Astrocyte of the cerebellum (primary cell): Measurements from ENCODE around the gene DYDC1.

Experiments used
- DNase-seq: peaks from one replicate; pipeline ENCODE4 v3.0.0-alpha.2; 2011; ENCODE audit warnings: low read depth
- H3K4me3 ChIP-seq: 2 replicates; pipeline ENCODE4 v1.5.1; 2011; ENCODE audit warnings: mild to moderate bottlenecking, low read depth, low read length, moderate library complexity
- CTCF ChIP-seq: IDR thresholded peaks from 2 replicates; pipeline ENCODE4 v1.5.1; 2012; ENCODE audit warnings: low read length, low read depth, moderate library complexity, mild to moderate bottlenecking; ENCODE audit errors: missing control alignments
- in situ Hi-C: cut with HindIII; loops from 2 replicates; pipeline ENCODE4 v1.10.0; 2017; ENCODE audit warnings: low sequenced_read_pairs

Gene DYDC1

DNA sequence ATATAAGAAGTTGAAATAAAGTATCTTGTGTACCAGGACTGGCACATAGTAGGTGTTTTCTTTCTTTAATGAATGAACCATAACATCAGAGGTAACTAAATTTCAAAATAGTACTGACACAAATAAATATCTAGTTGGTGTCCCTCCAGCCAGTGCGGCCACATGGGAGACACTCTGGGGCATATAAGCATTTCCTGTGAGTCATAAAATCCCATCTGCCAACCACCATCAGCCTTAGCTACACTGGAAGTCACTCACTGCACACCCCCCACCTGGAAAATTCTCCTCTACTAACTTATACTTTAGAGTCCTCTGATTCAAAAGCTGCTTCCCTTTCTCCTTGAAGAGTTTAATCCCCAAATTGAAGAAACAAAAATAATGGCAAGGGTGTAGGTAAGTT, 32.5 kb downstream of the DYDC1 start:
- DNase-seq, result no peak
- in situ Hi-C loops, result no loop called here
- TF ChIP-seq CTCF, result no peak
- H3K4me3 ChIP-seq, result no peak overlapping the region

DNA sequence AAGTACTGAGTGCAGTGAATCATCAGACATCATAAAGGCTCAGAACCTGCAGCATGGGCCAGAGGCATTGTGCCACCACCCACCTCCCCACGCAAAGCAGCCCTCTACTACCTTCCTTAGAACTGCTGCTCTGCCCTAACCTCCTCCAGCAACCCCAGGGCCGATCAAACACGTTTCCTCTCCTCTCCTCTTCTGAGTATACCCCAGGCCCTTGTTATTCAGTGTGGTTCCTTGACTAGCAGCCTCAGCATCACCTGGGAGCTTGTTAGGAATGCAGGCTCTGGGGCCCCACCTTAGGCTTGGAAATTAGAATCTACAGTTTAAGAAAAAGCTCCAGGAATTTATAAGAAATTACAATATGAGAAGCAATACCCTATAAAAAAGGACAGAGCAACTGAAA, 33.2 kb downstream of the DYDC1 start:
- TF ChIP-seq CTCF, result no peak
- in situ Hi-C loops, result no loop called here
- no peak for DNase-seq
- no peak overlapping the region for H3K4me3 ChIP-seq

- no peak overlapping the region for H3K4me3 ChIP-seq
- in situ Hi-C loops, result no loop called here
- DNase-seq, result no peak
- TF ChIP-seq CTCF, result no peak
Observed at GRCh38 chr10:80322711-80323110, 33.8 kb downstream of the DYDC1 start.

GRCh38 chr10:80322158-80322557, 34.4 kb downstream of the DYDC1 start:
- TF ChIP-seq CTCF, result no peak
- no peak for DNase-seq
- in situ Hi-C loops, result no loop called here
- no peak overlapping the region for H3K4me3 ChIP-seq

DNA sequence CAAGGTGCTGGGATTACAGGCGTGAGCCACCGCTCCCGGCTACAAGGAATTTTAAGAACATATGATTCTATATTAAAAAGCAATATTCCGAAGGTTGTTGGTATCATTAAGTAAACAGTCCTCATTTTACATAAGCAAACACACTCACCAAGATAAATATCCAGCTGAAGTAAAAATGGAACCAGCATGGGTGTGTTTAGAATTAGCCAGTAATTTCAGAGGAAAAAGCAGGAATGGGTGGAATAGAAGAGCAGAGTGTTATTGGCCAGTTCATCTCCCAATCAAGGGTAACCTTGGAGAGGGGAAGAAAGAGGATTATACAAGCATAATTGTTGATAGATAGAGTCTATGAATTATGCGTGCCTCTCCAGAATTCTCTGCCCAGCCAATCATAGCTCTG, 35.4 kb downstream of the DYDC1 start:
- no peak overlapping the region for H3K4me3 ChIP-seq
- no peak for DNase-seq
- in situ Hi-C loops, result no loop called here
- no peak for TF ChIP-seq CTCF

GRCh38 chr10:80320377-80320776, 36.2 kb downstream of the DYDC1 start:
- in situ Hi-C loops, result no loop called here
- TF ChIP-seq CTCF, result no peak
- H3K4me3 ChIP-seq, result no peak overlapping the region
- DNase-seq, result no peak

- no peak overlapping the region for H3K4me3 ChIP-seq
- TF ChIP-seq CTCF, result no peak
- no peak for DNase-seq
- in situ Hi-C loops, result no loop called here
Observed at GRCh38 chr10:80319725-80320290, 36.7 kb downstream of the DYDC1 start.
